Mesendoderm (in vitro differentiated cells): ENCODE measurements around the gene FGF21.

ENCODE experiments used
- DNase-seq: peaks from one replicate; pipeline ENCODE4 v3.0.0; 2013
- H2AK5ac ChIP-seq: 2 replicates; pipeline ENCODE4 v1.6.1; 2013; ENCODE audit warnings: low read length, inconsistent platforms
- H2BK120ac ChIP-seq: 2 replicates; pipeline ENCODE4 v1.6.1; 2013; ENCODE audit warnings: low read depth, mild to moderate bottlenecking, low read length, moderate library complexity, mixed read lengths
- H2BK15ac ChIP-seq: replicated peaks from 2 replicates; pipeline ENCODE4 v1.6.1; 2013; ENCODE audit warnings: low read depth, mild to moderate bottlenecking, moderate library complexity
- H2BK5ac ChIP-seq: 2 replicates; pipeline ENCODE4 v1.6.1; 2013; ENCODE audit warnings: low read length, inconsistent platforms
- H3K18ac ChIP-seq: 2 replicates; pipeline ENCODE4 v1.6.1; 2013; ENCODE audit warnings: mild to moderate bottlenecking, low read length, mixed read lengths
- H3K23ac ChIP-seq: one replicate; pipeline ENCODE4 v1.6.1; 2013; ENCODE audit warnings: low read length
- H3K27ac ChIP-seq: 2 replicates; pipeline ENCODE4 v1.5.1; 2013; ENCODE audit warnings: low read depth, mild to moderate bottlenecking, inconsistent platforms, low read length, moderate library complexity
- H3K27me3 ChIP-seq: 2 replicates; pipeline ENCODE4 v1.6.1; 2013; ENCODE audit warnings: low read length, control low read depth, mild to moderate bottlenecking, inconsistent platforms; ENCODE audit not compliant: insufficient read depth, poor library complexity
- H3K36me3 ChIP-seq: 2 replicates; pipeline ENCODE4 v1.6.1; 2013; ENCODE audit warnings: low read length, inconsistent platforms; ENCODE audit not compliant: control insufficient read depth, insufficient read depth
- H3K4ac ChIP-seq: one replicate; pipeline ENCODE4 v1.6.1; 2013; ENCODE audit warnings: low read depth, mild to moderate bottlenecking, low read length, moderate library complexity
- H3K4me1 ChIP-seq: 2 replicates; pipeline ENCODE4 v1.6.1; 2013; ENCODE audit warnings: low read depth, low read length, inconsistent platforms; ENCODE audit not compliant: control insufficient read depth
- H3K4me2 ChIP-seq: 2 replicates; pipeline ENCODE4 v1.6.1; 2013; ENCODE audit warnings: low read length
- H3K4me3 ChIP-seq: 2 replicates; pipeline ENCODE4 v1.5.1; 2013; ENCODE audit warnings: mild to moderate bottlenecking, low read length
- H3K56ac ChIP-seq: one replicate; pipeline ENCODE4 v1.6.1; 2013; ENCODE audit warnings: low read length
- H3K79me1 ChIP-seq: 2 replicates; pipeline ENCODE4 v1.6.1; 2013; ENCODE audit warnings: low read length, inconsistent platforms
- H3K79me2 ChIP-seq: 2 replicates; pipeline ENCODE4 v1.6.1; 2013; ENCODE audit warnings: mild to moderate bottlenecking, low read length; ENCODE audit not compliant: control insufficient read depth, insufficient read depth
- H3K9ac ChIP-seq: 2 replicates; pipeline ENCODE4 v1.6.1; 2013; ENCODE audit warnings: low read length, inconsistent platforms
- H4K5ac ChIP-seq: one replicate; pipeline ENCODE4 v1.6.1; 2013; ENCODE audit warnings: low read length
- H4K8ac ChIP-seq: one replicate; pipeline ENCODE4 v1.6.1; 2013; ENCODE audit warnings: low read depth, mild to moderate bottlenecking, control low read depth, low read length, moderate library complexity
- WGBS: extraction: QIAGEN DNeasy Blood & Tissue Kit; methylation state at CpG from one replicate; pipeline ENCODE4 v1.1.7; 2013; ENCODE audit warnings: low lambda C conversion rate, missing lambda C conversion rate; ENCODE audit not compliant: insufficient coverage; ENCODE audit errors: extremely low coverage; 5-methylcytosine and 5-hydroxymethylcytosine counted together

The FGF21 gene

GRCh38 chr19:48741129-48741999 lies 14.0 kb upstream of the FGF21 start:
- peak overlapping the region; percentile 71 for H3K56ac ChIP-seq
- H3K4me1 ChIP-seq, result peaks cover 5% of the 10 kb centered on the region
- H3K4me2 ChIP-seq, result peak overlapping the region; percentile 36
- no peak overlapping the region for H3K18ac ChIP-seq
- no peak overlapping the region for H3K4ac ChIP-seq
- H2BK120ac ChIP-seq, result no peak overlapping the region
- WGBS, result no CpG with 5 or more reads among the region's 35 CpGs
- H4K5ac ChIP-seq, result peak overlapping the region; percentile 26
- no peak overlapping the region for H2AK5ac ChIP-seq
- H2BK5ac ChIP-seq, result no peak overlapping the region
- peak overlapping the region; percentile 38 for H3K9ac ChIP-seq
- H4K8ac ChIP-seq, result no peak overlapping the region
- peaks cover 4% of the 10 kb centered on the region for H3K27me3 ChIP-seq
- no peak overlapping the region for H3K23ac ChIP-seq
- H2BK15ac ChIP-seq, result no peak overlapping the region
- H3K36me3 ChIP-seq, result no peaks in the 10 kb centered on the region
- peak; percentile 52 for DNase-seq
- H3K27ac ChIP-seq, result no peak overlapping the region
- no peaks in the 10 kb centered on the region for H3K79me2 ChIP-seq
- H3K79me1 ChIP-seq, result no peaks in the 10 kb centered on the region
- no peak overlapping the region for H3K4me3 ChIP-seq

- Histone ChIP-seq H3K4me2 (no peak overlapping the region), H3K56ac (no peak overlapping the region), H3K23ac (no peak overlapping the region), H3K4me1 (peaks cover 5% of the 10 kb centered on the region), H3K4ac (no peak overlapping the region), H2BK15ac (no peak overlapping the region), H2BK5ac (no peak overlapping the region), H3K79me2 (no peaks in the 10 kb centered on the region), H3K18ac (no peak overlapping the region), H4K8ac (no peak overlapping the region), H3K36me3 (no peaks in the 10 kb centered on the region), H3K27me3 (peaks cover 4% of the 10 kb centered on the region), H3K27ac (no peak overlapping the region), H4K5ac (no peak overlapping the region), H3K79me1 (no peaks in the 10 kb centered on the region), H3K4me3 (no peak overlapping the region), H3K9ac (no peak overlapping the region), H2BK120ac (no peak overlapping the region), H2AK5ac (no peak overlapping the region)
- no CpG with 5 or more reads among the region's 11 CpGs for WGBS
- DNase-seq, result no peak
Measured at GRCh38 chr19:48742096-48742495, 13.2 kb upstream of the FGF21 start.

- Histone ChIP-seq H3K4me3 (no peak overlapping the region), H2BK15ac (no peak overlapping the region), H3K79me1 (no peaks in the 10 kb centered on the region), H3K4me1 (peaks cover 3% of the 10 kb centered on the region), H3K4ac (no peak overlapping the region), H2BK5ac (no peak overlapping the region), H3K23ac (peak overlapping the region; percentile 15), H3K56ac (peak overlapping the region; percentile 10), H3K36me3 (peaks cover 2% of the 10 kb centered on the region), H4K5ac (no peak overlapping the region), H3K27ac (no peak overlapping the region), H3K9ac (no peak overlapping the region), H3K4me2 (no peak overlapping the region), H2AK5ac (no peak overlapping the region), H4K8ac (no peak overlapping the region), H3K79me2 (peaks cover 2% of the 10 kb centered on the region), H3K27me3 (no peaks in the 10 kb centered on the region), H2BK120ac (no peak overlapping the region), H3K18ac (no peak overlapping the region)
- no CpG with 5 or more reads among the region's 33 CpGs for WGBS
- peak; percentile 82 for DNase-seq
Measured at GRCh38 chr19:48745208-48745995, 9.9 kb upstream of the FGF21 start.

- no peak overlapping the region for H4K5ac ChIP-seq
- 100% methylated on average over 2 of the region's 8 CpGs for WGBS
- no peak overlapping the region for H2BK15ac ChIP-seq
Measured at GRCh38 chr19:48746110-48746509, 9.2 kb upstream of the FGF21 start.

GRCh38 chr19:48746738-48747575 lies 8.4 kb upstream of the FGF21 start, which contains the start of gene IZUMO1:
IZUMO1 (minus strand) TSS chr19:48746909; CDS start chr19:48745859, 1,050 bp downstream.
- peak within 1 kb of the TSS; percentile 77 for H3K18ac ChIP-seq
- peaks cover 2% of the 10 kb centered on the region for H3K36me3 ChIP-seq
- no peak within 1 kb of the TSS for H3K23ac ChIP-seq
- H3K27ac ChIP-seq, result no peak within 1 kb of the TSS
- H3K56ac ChIP-seq, result peak within 1 kb of the TSS; percentile 81
- no peak within 1 kb of the TSS for H2AK5ac ChIP-seq
- H2BK120ac ChIP-seq, result no peak within 1 kb of the TSS
- H3K79me2 ChIP-seq, result peaks cover 4% of the 10 kb centered on the region
- no peak within 1 kb of the TSS for H2BK15ac ChIP-seq
- H3K9ac ChIP-seq, result peak within 1 kb of the TSS; percentile 68
- H2BK5ac ChIP-seq, result no peak within 1 kb of the TSS
- peak within 1 kb of the TSS; percentile 66 for H3K4me3 ChIP-seq
- DNase-seq, result peak; percentile 95
- WGBS, result no CpG with 5 or more reads among the region's 31 CpGs
- H3K4me2 ChIP-seq, result peak within 1 kb of the TSS; percentile 61
- no peak within 1 kb of the TSS for H4K5ac ChIP-seq
- no peaks in the 10 kb centered on the region for H3K4me1 ChIP-seq
- peak within 1 kb of the TSS; percentile 49 for H3K4ac ChIP-seq
- H3K79me1 ChIP-seq, result peaks cover 3% of the 10 kb centered on the region
- no peak within 1 kb of the TSS for H4K8ac ChIP-seq
- H3K27me3 ChIP-seq, result no peaks in the 10 kb centered on the region

More at GRCh38 chr19:48746110-48746509, 9.2 kb upstream of the FGF21 start:
- peak overlapping the region; percentile 65 for H3K18ac ChIP-seq
- no peak overlapping the region for H3K27ac ChIP-seq
- H2BK120ac ChIP-seq, result no peak overlapping the region
- no peaks in the 10 kb centered on the region for H3K27me3 ChIP-seq
- peak overlapping the region; percentile 56 for H3K9ac ChIP-seq
- peak overlapping the region; percentile 53 for H3K56ac ChIP-seq
- H3K4me2 ChIP-seq, result no peak overlapping the region
- no peak for DNase-seq
- peak overlapping the region; percentile 49 for H3K4ac ChIP-seq
- no peaks in the 10 kb centered on the region for H3K4me1 ChIP-seq
- no peak overlapping the region for H2AK5ac ChIP-seq
- H3K79me1 ChIP-seq, result peaks cover 1% of the 10 kb centered on the region
- H2BK5ac ChIP-seq, result no peak overlapping the region
- H4K8ac ChIP-seq, result no peak overlapping the region
- peaks cover 2% of the 10 kb centered on the region for H3K79me2 ChIP-seq
- no peak overlapping the region for H3K4me3 ChIP-seq
- peaks cover 2% of the 10 kb centered on the region for H3K36me3 ChIP-seq
- no peak overlapping the region for H3K23ac ChIP-seq
